HG03045 (cell line): ENCODE results near the gene CRPPA.

ENCODE experiments used
- ATAC-seq: cut with Tn5 transposase; IDR thresholded peaks from one replicate; pipeline ENCODE4 v1.9.1; 2021; ENCODE audit warnings: mild to moderate bottlenecking, moderate library complexity; ENCODE audit not compliant: unreplicated experiment

The CRPPA gene

GRCh38 chr7:16423761-16424160 lies 2.4 kb upstream of the CRPPA start:
- no peak for ATAC-seq

- no peak for ATAC-seq
Measured at GRCh38 chr7:16422917-16423316, 1.6 kb upstream of the CRPPA start.

- no peak for ATAC-seq
Measured at GRCh38 chr7:16422103-16422435, 731 bp upstream of the CRPPA start.

GRCh38 chr7:16420649-16421332 lies 547 bp downstream of the CRPPA start:
- peak; percentile 83 for ATAC-seq

GRCh38 chr7:16420329-16420648 lies 1.0 kb downstream of the CRPPA start:
- no peak for ATAC-seq

GRCh38 chr7:16419859-16420258 lies 1.5 kb downstream of the CRPPA start:
- ATAC-seq, result no peak

- no peak for ATAC-seq
Measured at GRCh38 chr7:16419126-16419525, 2.2 kb downstream of the CRPPA start.

GRCh38 chr7:16417906-16418305 lies 3.4 kb downstream of the CRPPA start:
- ATAC-seq, result no peak

GRCh38 chr7:16416289-16417282 lies 4.8 kb downstream of the CRPPA start:
- ATAC-seq, result no peak

GRCh38 chr7:16412274-16413254 lies 8.8 kb downstream of the CRPPA start:
- no peak for ATAC-seq

GRCh38 chr7:16411391-16411790 lies 9.9 kb downstream of the CRPPA start:
- no peak for ATAC-seq

GRCh38 chr7:16409777-16410176 lies 11.6 kb downstream of the CRPPA start:
- ATAC-seq, result no peak

- ATAC-seq, result no peak
Measured at GRCh38 chr7:16404636-16405035, 16.7 kb downstream of the CRPPA start.

GRCh38 chr7:16403475-16403874 lies 17.9 kb downstream of the CRPPA start:
- ATAC-seq, result no peak

GRCh38 chr7:16402940-16403339 lies 18.4 kb downstream of the CRPPA start:
- ATAC-seq, result no peak

- no peak for ATAC-seq
Measured at GRCh38 chr7:16402091-16402490, 19.2 kb downstream of the CRPPA start.

GRCh38 chr7:16400893-16401275 lies 20.5 kb downstream of the CRPPA start:
- no peak for ATAC-seq

- ATAC-seq, result no peak
Measured at GRCh38 chr7:16399916-16400892, 21.1 kb downstream of the CRPPA start.

- no peak for ATAC-seq
Measured at GRCh38 chr7:16399265-16399831, 22.0 kb downstream of the CRPPA start.
